Body of pancreas (tissue), 4 donors: ENCODE data around the gene ZNF665. TPM values are rescaled to one million over a fixed set of nuclear protein-coding genes. Genes with fewer than 3 reads are reported as not detected.
"Not testable (repeated sequence)": the region's sequence is repeated elsewhere in the genome, so short reads cannot be mapped to it uniquely, and the experiment has no call there.

Source experiments
- ATAC-seq: fragments of 150-250 bp; one replicate; pipeline ENCODE4 v1.9.1; 2016
- DNase-seq, 4 donors: peaks; one replicate each; pipeline ENCODE4 v3.0.0-alpha.2; 2019
- H3K27ac ChIP-seq, 4 donors: fragments of 200-600 bp; sonication (generic); 1 replicate in 3 of 4; 2 replicates in 1 of 4; pipeline versions ENCODE4 v1.5.1 to v1.6.1; 2016 to 2019; ENCODE audit warnings: mild to moderate bottlenecking in 1 of 4, mixed read lengths in 1 of 4, moderate library complexity in 1 of 4
- H3K27me3 ChIP-seq, 2 donors: fragments of 200-600 bp; sonication (generic); one replicate each; pipeline ENCODE4 v1.6.0; 2016; ENCODE audit warnings: mild to moderate bottlenecking in 1 of 2
- H3K36me3 ChIP-seq, 2 donors: fragments of 200-600 bp; sonication (generic); replicated peaks in 1 of 2; 2 replicates each; pipeline ENCODE4 v1.5.1; 2016; ENCODE audit warnings: low read depth in 2 of 2; ENCODE audit not compliant: insufficient read depth in 1 of 2
- H3K4me1 ChIP-seq: fragments of 200-600 bp; sonication (generic); one replicate; pipeline ENCODE4 v1.6.0; 2016
- H3K4me3 ChIP-seq, 2 donors: fragments of 200-600 bp; sonication (generic); 1 replicate in 1 of 2; 2 replicates in 1 of 2; pipeline ENCODE4 v1.5.1; 2016 to 2019
- H3K9me3 ChIP-seq, 3 donors: fragments of 200-600 bp; sonication (generic); 1 replicate in 2 of 3; 2 replicates in 1 of 3; pipeline ENCODE4 v1.5.1; 2016
- POLR2A ChIP-seq, 3 donors: fragments of 450-650 bp; IDR thresholded peaks; one replicate each; pipeline ENCODE4 v1.6.1; 2016; ENCODE audit warnings: antibody characterized with exemption in 3 of 3, mild to moderate bottlenecking in 2 of 3
- WGBS, 2 donors: methylation state at CpG; one replicate each; pipeline ENCODE4 v1.1.5; 2017; 5-methylcytosine and 5-hydroxymethylcytosine counted together
- intact Hi-C: fragments of 100-400 bp; cut with DNase I; formaldehyde crosslinking; loops from one replicate; pipeline ENCODE4 v1.15.1; 2023
- total RNA-seq, 2 donors: library from RNA; depleted of rRNA; stranded (reverse); fragments of >200 nt; gene quantifications; one replicate each; pipeline ENCODE4 v1.1.0, GENCODE V29; 2016
- TF ChIP-seq, protein P1 (sequence below), 7 experiments: fragments of 450-650 bp in 4 of 7; fragments of 200-600 bp in 3 of 7; sonication (generic) in 3 of 7; IDR thresholded peaks; one replicate each; pipeline ENCODE4 v1.5.1; 2016 to 2019; ENCODE audit warnings: antibody characterized with exemption in 7 of 7

Gene ZNF665
- total RNA-seq, result 1 to 10 TPM in 1 of 2 donors, under 1 TPM in 1; 0.78 to 3.3 TPM

DNA sequence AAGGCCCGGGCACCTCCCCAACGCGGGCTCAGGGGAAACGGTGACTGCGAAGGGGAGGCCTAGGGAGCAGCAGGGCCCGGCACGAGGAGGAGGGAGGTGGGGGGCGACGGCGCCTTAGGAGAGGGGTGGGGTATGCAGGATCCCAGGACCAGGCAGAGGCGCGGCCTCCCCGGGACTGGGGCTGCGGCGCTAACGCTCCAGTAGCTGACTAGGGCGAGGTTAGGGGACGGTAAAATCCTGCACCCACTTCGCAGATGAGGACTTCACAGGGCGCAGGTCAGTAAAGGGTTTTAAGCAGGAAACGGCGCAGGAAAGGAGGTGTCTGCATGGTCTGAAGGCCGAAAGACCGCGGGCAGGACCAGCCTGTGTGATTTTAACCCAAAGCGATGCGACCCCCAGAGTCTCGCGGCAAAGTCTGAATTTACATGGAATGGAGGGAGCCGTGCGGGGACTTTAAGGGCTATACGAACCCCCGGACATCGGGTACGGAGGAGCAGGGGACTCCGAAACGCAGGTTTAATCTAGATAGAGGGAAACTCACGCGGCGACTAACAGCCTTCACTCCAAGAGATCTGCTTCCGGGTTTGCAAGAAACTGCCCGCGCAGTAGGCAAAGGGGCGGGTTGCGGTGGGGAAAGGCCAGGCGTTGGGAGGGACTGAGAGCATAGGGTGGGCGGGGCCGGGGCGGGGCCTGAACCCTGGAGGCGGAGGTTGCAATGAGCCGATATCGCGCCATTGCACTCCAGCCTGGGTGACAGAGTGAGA, at the start of gene ZNF665:
Gene ZNF665, minus strand, starts transcription at position 588 of the 764 bp plus-strand sequence. CDS start 10,460 bp downstream, outside the sequence.
- ATAC-seq (peak; percentile 81), DNase-seq (peak; percentile 85 to 91 (median 89))
- intact Hi-C loops, result loop anchor here (10.0 kb wide), 1 partner anchor 142 kb away; the partner anchor contains the start of gene ZNF845
- Histone ChIP-seq H3K27ac (peak within 1 kb of the TSS; percentile 49 to 83 (median 66)), H3K27me3 (no peaks in the 10 kb centered on the region), H3K4me1 (peaks cover 26% of the 10 kb centered on the region), H3K4me3 (peak within 1 kb of the TSS; percentile 21 to 82), H3K9me3 (no peaks in the 10 kb centered on the region), H3K36me3 (no peaks in the 10 kb centered on the region)
- TF ChIP-seq, protein P1, sequence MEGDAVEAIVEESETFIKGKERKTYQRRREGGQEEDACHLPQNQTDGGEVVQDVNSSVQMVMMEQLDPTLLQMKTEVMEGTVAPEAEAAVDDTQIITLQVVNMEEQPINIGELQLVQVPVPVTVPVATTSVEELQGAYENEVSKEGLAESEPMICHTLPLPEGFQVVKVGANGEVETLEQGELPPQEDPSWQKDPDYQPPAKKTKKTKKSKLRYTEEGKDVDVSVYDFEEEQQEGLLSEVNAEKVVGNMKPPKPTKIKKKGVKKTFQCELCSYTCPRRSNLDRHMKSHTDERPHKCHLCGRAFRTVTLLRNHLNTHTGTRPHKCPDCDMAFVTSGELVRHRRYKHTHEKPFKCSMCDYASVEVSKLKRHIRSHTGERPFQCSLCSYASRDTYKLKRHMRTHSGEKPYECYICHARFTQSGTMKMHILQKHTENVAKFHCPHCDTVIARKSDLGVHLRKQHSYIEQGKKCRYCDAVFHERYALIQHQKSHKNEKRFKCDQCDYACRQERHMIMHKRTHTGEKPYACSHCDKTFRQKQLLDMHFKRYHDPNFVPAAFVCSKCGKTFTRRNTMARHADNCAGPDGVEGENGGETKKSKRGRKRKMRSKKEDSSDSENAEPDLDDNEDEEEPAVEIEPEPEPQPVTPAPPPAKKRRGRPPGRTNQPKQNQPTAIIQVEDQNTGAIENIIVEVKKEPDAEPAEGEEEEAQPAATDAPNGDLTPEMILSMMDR (IDR thresholded peaks at IDR 0.05), result no peak
- TF ChIP-seq POLR2A (IDR thresholded peaks at IDR 0.05), result peak; percentile 41 to 78 (median 69)
- 0% methylated on average over 39 to 50 of the region's 53 CpGs for WGBS, 2 donors

DNA sequence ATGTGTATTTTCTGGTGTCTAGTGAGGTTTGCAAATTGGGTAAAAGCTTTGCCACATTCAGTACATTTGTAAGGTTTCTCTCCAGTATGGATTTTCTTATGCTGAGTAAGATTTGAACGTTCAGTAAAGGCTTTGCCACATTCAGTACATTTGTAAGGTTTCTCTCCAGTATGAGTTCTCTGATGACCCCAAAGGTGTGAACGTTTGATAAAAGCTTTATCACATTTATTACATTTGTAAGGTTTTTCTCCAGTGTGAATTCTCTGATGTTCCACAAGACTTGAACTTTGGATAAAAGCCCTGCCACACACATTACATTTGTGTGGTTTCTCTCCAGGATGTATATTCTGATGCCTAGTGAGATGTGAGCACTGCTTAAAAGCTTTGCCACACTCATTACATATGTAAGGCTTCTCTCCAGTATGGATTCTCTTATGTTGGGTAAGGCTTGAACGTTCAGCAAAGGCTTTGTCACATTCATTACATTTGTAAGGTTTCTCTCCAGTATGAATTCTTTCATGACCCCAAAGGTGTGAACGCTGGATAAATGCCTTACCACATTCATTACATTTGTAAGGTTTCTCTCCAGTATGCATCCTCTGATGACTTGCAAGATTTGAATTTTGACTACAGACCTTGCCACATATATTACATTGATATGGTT, 44.1 kb upstream of the ZNF665 start:
- DNase-seq (no peak), ATAC-seq (no peak)
- TF ChIP-seq POLR2A (IDR thresholded peaks at IDR 0.05), result no peak
- TF ChIP-seq, protein P1 (IDR thresholded peaks at IDR 0.05), result no peak
- H3K27me3 ChIP-seq, result no peaks in the 10 kb centered on the region
- H3K27ac ChIP-seq, result no peak overlapping the region
- H3K9me3 ChIP-seq, result peaks cover 0 to 75% (median 2%) of the 10 kb centered on the region in 3 donors
- H3K4me3 ChIP-seq, result no peak overlapping the region
- intact Hi-C loops, result no loop called here
- no peaks in the 10 kb centered on the region for H3K4me1 ChIP-seq
- peaks cover 9 to 15% of the 10 kb centered on the region in 2 donors for H3K36me3 ChIP-seq
- WGBS, 2 donors, result 81 to 90% methylated on average over 4 of the region's 4 CpGs

DNA sequence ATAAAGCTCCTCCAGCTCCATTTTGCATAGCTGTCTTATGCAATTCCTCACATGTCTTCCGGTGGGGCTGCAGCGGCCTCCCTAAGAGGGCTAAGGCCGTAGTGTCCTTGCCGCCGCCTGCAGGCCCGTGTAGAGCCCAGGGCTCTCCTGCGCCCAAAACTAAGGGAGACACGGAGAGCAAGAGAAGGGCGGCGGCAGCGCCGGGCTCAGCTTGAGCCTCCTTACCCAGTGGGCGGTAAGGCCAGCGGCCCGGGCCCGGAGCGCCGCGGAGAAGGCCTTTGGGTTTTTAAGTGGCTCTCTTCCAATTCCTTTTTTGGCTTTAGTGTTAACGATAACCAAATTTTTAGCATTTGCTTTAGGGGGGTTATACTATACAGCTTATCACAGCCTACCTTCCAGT, 31.4 kb upstream of the ZNF665 start:
- DNase-seq, result no peak
- Histone ChIP-seq H3K27ac (no peak overlapping the region), H3K9me3 (peaks cover 0 to 46% (median 0%) of the 10 kb centered on the region in 3 donors), H3K4me1 (no peaks in the 10 kb centered on the region), H3K4me3 (no peak overlapping the region), H3K27me3 (no peaks in the 10 kb centered on the region), H3K36me3 (no peaks in the 10 kb centered on the region)
- TF ChIP-seq, protein P1 (IDR thresholded peaks at IDR 0.05), result no peak
- no peak for TF ChIP-seq POLR2A (IDR thresholded peaks at IDR 0.05)
- 95 to 98% methylated on average over 11 to 18 of the region's 20 CpGs for WGBS, 2 donors
- intact Hi-C loops, result no loop called here
- ATAC-seq, result no peak

DNA sequence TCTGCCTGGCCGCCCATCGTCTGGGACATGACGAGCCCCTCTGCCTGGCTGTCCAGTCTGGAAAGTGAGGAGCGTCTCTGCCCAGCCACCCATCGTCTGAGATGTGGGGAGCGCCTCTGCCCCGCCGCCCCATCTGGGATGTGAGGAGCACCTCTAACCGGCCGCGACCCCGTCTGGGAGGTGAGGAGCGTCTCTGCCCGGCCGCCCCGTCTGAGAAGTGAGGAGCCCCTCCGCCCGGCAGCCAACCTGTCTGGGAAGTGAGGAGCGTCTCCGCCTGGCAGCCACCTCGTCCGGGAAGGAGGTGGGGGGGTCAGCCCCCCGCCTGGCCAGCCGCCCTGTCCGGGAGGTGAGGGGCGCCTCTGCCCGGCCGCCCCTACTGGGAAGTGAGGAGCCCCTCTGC, 29.6 kb upstream of the ZNF665 start:
- H3K9me3 ChIP-seq, result peaks cover 0 to 50% (median 0%) of the 10 kb centered on the region in 3 donors
- intact Hi-C loops, H3K27me3 ChIP-seq, H3K4me1 ChIP-seq, H3K27ac ChIP-seq, H3K36me3 ChIP-seq, ATAC-seq, DNase-seq, H3K4me3 ChIP-seq: not testable (repeated sequence)
- no CpG with 5 or more reads among the region's 28 CpGs for whole genome bisulfite sequencing, 2 donors

DNA sequence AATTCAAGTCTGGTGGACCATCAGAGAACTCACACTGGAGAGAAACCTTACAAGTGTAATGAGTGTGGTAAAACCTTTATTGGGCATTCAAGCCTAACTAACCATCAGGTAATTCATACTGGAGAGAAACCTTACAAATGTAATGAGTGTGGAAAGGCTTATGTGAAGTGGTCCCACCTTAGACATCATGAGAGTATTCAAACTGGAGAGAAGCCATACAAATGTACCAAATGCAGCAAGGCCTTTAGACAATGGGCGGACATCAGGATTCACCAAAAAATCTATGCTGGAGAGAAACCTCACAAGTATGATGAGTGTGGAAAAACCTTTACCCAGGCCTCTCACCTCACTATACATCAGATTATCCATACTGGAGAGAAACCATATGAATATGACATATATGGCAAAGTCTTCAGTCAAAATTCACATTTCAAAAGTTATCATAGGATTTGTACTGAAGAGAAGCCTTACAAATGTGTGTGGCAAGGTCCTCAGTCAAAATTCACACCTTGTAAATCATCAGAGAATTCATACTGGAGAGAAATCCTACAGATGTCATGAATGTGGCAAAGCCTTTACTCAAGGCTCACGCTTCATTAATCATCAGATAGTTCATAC, 19.7 kb upstream of the ZNF665 start:
- Histone ChIP-seq H3K27ac (no peak overlapping the region), H3K27me3 (no peaks in the 10 kb centered on the region), H3K9me3 (peaks cover 0 to 86% (median 3%) of the 10 kb centered on the region in 3 donors), H3K4me3 (no peak overlapping the region), H3K4me1 (no peaks in the 10 kb centered on the region), H3K36me3 (peaks cover 4% of the 10 kb centered on the region in 2 donors)
- DNase-seq (no peak), ATAC-seq (no peak)
- TF ChIP-seq, protein P1 (IDR thresholded peaks at IDR 0.05), result no peak
- intact Hi-C loops, result no loop called here
- WGBS, 2 donors, result 89 to 98% methylated on average over 2 of the region's 2 CpGs

DNA sequence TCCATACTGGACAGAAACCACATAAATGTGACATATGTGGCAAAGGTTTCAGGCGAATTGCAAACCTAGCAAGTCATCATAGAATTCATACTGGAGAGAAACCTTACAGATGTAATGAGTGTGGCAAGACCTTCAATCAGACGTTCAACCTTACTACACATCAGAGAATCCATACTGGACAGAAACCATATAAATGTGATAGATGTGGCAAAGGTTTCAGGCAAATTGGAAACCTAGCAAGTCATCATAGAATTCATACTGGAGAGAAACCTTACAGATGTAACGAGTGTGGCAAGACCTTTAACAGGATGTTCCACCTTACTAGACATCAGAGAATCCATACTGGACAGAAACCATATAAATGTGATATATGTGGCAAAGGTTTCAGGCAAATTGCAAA, 18.4 kb upstream of the ZNF665 start:
- H3K4me3 ChIP-seq, ATAC-seq, H3K27ac ChIP-seq, H3K27me3 ChIP-seq, intact Hi-C loops, DNase-seq, H3K36me3 ChIP-seq, H3K4me1 ChIP-seq: not testable (repeated sequence)
- peaks cover 0 to 90% (median 3%) of the 10 kb centered on the region in 3 donors for H3K9me3 ChIP-seq
- 75 to 82% methylated on average over 3 of the region's 3 CpGs for WGBS, 2 donors
